ENCODE data around the gene CSNK1G2.

CSNK1G2 gene

GRCh38 chr19:1968279-1969175 lies 27.6 kb downstream of the CSNK1G2 start:
- no peak for DNase-seq

DNA sequence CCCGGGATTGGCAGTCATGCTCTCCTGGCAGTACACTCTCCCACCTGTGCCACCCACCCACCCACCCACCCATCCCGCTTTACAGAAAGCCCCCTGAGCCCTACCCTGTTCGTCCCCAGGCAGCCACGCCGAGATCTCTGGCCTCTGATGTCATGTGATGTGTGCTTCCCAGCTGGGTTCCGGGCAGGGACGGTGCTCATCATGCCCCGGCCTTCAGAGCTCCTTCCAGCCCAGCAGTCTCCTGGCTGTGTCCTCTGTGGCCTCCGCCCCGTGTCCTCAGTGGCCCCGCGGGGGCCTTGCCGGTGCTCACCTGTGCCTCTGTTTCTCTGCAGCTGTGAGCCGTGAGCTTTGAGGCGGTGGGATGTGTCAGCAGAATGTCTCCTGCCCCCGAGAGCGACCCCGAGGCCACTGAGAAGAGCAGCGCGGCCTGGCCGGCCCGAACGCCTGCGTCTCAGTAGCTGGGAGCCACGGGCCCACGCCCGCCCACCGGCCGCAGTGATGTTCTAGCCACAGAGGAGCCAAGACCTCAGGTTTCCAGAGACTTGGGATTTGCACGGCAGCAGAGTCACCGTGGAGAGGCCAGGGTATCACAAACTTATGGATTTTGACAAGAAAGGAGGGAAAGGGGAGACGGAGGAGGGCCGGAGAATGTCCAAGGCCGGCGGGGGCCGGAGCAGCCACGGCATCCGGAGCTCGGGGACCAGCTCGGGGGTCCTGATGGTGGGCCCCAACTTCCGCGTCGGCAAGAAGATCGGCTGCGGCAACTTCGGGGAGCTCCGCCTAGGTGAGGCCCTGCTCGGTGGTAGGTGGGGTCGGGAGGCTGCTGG lies 28.4 kb downstream of the CSNK1G2 start:
- no peak for DNase-seq

DNA sequence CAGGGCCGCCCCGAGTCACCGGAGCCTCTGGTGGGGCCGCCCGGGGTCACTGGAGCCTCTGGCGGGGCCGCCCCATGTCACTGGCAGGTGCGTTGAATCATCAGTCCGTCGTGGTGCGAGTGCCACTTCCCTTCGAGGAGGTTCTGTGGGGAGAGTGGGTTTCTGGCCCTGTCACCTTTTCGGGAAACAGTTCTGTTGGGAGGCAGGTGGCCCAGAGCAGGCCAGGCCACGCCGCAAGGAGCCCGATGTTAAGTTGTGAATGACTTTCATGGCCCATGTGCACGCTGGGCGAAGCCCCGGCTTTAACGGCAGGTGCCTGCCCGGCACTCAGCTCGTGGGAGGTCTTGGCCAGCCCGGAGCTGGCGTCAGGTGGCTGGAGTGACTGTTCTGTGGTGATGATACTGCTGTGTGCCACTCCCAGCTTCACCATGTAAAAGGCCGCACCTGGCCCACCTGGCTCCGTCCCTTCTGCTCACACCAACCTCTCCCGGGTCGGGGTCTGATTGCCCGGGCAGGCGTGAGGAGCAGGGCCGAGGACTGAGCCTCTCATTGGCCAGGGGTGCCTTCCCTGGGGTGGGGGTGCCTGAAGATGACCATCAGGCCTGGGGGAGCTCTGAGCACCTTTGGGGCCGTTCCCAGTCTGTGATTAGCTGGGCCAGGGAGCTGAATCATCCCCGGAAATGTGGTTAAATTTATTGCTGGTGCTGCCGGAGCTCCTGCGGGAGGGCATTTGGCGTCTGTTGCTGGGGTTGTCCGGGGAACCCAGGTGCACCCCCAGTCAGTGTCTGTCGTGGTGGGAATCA lies 29.2 kb downstream of the CSNK1G2 start:
- no peak for DNase-seq

- no peak for DNase-seq
Measured at GRCh38 chr19:1970806-1971502, 30.0 kb downstream of the CSNK1G2 start.

GRCh38 chr19:1974381-1975161 lies 33.6 kb downstream of the CSNK1G2 start:
- DNase-seq = no peak

DNA sequence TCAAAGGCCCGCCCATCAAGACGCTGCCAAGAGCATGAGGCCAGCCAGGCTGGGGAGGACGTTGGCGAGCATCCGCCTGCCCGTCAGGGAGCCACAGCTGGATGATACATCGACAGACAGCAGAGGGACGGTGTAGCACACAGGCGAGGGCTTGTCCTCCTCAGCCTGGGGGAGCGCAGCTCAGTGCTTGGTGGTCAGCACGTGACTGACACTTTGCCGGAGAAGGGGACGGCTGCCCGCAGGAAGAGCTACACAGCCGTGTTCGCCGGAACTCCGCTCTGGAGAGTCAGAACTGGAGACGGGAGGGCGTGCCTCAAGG lies 34.1 kb downstream of the CSNK1G2 start:
- no peak for DNase-seq

DNA sequence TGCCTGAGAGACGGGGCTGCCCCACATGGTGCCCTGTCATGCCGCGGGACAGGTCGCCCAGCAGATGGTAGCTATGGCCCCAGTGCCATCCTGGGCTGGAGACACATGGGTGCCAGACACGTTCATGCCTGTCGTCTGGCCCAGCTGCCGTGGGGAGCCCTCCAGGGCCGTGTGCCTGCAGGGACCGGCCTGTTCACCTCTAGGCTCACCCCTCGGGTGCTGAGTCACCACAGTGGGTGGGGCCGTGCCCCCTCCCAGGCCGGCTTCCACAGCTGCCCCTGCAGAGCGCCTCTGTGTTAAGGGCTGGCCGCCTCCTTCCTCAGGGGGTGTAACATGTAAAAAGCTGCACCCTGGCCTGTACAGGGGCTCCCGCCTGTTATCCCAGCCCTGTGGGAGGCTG lies 36.1 kb downstream of the CSNK1G2 start:
- no peak for DNase-seq

DNA sequence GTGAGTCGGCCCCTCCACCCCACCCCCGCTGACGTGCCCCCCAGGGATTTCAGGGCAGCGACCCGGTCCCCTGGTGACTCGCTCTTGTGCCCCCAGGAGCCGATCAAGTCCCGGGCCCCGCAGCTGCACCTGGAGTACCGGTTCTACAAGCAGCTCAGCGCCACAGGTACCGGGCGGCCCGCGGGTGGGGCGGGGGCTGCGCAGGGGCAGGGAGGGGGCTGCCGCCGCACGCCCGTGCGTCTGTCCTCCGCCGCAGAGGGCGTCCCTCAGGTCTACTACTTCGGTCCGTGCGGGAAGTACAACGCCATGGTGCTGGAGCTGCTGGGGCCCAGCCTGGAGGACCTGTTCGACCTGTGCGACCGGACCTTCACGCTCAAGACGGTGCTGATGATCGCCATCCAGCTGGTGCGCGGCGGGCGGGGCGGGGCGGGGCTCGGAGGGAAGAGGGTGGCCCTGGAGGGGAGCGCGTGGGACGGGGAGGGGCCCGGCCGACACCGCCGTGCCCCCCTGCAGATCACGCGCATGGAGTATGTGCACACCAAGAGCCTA lies 37.4 kb downstream of the CSNK1G2 start:
- DNase-seq = no peak

DNA sequence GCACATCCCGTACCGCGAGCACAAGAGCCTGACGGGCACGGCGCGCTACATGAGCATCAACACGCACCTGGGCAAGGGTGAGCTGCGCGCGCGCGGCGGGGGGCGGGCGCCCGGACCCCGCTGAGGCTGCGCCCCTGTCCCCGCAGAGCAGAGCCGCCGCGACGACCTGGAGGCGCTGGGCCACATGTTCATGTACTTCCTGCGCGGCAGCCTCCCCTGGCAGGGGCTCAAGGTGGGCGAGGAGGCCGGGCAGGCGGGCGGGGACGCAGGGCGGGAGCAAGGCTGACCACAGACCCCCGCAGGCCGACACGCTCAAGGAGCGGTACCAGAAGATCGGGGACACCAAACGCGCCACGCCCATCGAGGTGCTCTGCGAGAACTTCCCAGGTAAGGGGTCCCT lies 38.0 kb downstream of the CSNK1G2 start:
- DNase-seq = no peak

DNA sequence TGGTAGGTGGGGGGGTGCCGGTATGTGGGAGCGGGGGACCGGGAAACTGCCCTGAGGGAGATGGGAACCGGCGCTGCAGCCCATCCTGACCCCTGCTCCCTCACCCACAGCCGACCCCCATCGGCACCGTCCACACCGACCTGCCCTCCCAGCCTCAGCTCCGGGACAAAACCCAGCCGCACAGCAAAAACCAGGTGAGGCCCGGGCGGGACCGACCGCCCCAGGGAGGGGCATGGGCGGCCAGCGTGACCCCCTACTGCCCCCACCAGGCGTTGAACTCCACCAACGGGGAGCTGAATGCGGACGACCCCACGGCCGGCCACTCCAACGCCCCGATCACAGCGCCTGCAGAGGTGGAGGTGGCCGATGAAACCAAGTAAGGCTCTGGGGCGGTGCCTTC lies 38.7 kb downstream of the CSNK1G2 start:
- DNase-seq = no peak

DNA sequence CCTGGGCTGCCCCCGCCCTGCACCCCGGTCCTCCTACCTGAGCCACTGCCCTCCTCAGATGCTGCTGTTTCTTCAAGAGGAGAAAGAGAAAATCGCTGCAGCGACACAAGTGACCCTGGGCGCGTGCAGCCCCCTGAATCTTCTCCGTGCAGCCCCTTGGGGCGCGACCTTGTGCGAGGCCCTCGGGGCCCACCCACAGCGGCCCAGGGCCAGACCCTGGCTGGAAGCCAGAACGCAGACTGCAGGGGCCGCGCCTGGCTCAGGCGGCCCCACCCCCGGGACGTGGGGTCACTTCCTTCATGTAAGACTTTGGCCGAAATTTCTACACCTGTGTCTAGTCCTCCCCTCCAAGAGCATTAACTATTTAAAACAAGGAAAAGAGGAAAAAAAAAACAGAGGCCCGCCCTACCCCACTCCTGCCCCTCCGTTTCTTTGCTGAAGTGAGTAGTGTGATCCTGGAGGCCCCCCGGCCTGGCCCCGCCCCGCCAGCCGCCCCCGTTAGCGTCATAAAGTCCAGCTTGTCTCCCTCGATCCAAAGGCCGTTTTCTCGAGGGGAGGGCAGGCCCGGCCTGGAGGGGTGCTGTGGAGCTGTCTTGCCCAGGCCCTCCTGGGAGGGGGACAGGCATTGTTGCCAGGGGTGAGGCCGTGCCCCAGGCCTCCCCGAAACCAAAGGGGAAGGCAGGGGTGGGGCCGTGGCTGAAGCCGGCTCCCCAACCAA lies 39.3 kb downstream of the CSNK1G2 start:
- DNase-seq = no peak

GRCh38 chr19:1980809-1981181 lies 39.8 kb downstream of the CSNK1G2 start:
- DNase-seq = no peak

GRCh38 chr19:1981253-1981652 lies 40.3 kb downstream of the CSNK1G2 start:
- DNase-seq = no peak

DNA sequence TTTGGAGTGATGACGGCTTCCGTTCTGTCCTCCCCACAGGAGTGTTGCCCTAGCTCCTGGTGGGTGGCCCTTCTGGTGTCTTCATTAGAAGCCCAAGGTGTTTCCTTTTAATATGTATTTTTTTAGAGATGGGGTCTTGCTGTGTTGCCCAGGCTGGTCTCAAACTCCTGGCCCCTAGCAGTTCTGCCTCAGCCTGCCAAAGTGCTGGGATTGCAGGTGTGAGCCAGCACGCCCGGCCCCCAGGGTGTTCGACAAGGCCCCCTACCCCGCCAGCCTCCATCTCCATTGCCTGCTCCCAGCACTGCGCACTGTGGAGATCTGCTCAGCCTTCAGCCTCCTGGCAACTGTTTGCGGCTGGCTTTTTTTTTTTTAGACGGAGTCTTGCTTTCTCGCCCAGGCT lies 43.4 kb downstream of the CSNK1G2 start:
- no peak for DNase-seq

DNA sequence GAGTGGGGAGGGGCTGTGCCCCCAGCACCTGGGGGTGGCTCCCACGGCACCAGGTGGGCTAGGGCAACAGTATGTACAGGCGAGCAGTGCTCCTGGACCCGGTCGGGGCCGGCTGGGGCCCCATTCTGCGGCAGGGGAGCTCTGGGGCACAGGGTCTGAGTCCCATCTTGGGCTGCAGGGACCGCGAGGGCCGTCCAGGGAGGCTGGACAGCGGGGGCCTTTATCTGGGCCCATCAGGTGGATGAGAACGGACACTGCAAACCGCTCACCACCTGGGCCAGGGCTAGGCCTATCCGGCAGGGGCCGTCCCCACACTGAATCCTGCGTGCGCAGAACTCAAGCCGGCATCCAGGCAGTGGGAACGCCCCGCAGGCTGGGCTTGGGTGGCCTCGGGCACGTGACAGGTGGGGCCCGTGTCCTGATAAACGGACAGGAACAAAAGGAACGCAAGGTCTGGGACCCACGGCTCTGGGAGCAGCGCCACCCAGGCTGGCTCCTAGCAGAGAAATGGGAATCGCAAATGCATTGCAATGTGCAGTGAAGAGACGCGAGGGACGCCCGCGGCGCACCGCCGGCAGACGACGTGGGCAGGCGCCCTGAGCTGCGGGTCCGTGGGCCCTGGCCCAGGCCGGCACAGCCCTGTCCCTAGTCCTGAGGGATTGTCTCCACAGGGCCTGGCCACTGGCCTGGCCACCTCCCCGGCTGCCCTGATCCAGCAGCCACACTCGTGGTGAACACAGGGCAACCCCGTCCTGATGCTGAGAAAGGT lies 44.8 kb downstream of the CSNK1G2 start:
- DNase-seq = no peak

DNA sequence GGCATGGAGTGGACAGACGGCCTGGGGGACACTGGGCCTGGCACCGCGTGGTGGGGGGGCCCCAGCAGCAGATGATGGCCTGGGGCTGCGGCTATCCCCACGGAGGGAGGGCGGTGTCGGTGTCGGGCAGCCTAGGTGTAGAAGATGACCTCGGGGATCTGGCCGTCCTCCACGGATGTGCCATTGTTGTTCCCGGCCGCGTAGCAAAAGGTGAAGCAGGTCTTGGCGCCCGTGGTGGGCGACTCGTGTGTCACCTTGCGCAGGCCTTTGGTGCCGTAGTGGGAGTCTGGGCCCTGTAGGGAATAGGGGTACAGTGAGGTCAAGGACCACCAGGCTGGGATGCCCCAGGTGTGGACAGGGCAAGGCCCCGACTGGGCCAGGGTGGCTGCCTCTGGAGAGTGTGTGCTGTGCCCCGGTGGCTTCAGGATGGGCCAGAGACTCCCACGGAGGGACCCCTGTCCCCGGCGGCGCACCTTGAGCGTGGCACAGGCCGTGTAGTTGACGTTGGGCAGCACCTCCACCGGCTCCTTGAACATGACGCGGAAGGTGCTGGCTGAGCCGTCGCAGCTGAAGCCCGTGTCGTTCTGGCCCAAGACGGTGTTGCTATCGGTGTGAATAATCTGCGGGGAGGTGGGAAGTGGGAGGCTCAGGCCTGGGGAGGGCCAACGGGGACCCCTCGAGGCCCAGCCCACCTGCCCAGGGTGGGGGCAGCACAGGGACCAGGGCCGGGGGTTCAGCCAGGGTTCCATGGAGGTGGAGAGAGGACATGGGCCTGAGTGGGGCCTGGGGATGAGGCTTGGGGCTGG lies 45.6 kb downstream of the CSNK1G2 start:
- DNase-seq = no peak

GRCh38 chr19:1987197-1988187 lies 46.5 kb downstream of the CSNK1G2 start:
- DNase-seq = no peak

Data from right kidney (tissue), 1 donor.